ENCODE measurements around the gene TFRC.
A peak's percentile ranks its signal among the peaks of the same experiment; 100 is the strongest.
"Not testable (repeated sequence)": the region's sequence is repeated elsewhere in the genome, so short reads cannot be mapped to it uniquely, and the experiment has no call there.

The TFRC gene

DNA sequence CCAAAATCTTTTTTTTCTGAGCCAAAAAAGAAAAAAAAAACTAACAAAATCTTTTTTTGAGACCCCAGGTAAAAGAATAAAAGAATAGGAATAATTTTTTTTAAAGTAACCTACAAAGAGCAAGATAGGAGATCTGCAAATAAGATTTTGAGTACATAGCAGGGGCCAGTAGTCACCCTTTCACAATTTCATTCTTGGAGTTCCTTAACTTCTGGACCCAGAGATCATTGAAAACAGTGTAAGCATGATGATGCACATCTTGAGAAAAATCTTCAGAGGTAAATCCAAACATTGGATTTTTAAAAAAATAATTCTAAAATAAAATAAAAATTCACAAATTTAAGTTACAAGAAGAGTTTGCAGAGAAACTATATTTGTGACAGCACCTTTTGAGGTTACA, 18.8 kb downstream of the TFRC start:
- DNase-seq (ENCODE audit: low read depth), result peak; percentile 53
- no peak overlapping the region for H3K4me3 ChIP-seq (ENCODE audit: low read length)
- TF ChIP-seq, protein P1, sequence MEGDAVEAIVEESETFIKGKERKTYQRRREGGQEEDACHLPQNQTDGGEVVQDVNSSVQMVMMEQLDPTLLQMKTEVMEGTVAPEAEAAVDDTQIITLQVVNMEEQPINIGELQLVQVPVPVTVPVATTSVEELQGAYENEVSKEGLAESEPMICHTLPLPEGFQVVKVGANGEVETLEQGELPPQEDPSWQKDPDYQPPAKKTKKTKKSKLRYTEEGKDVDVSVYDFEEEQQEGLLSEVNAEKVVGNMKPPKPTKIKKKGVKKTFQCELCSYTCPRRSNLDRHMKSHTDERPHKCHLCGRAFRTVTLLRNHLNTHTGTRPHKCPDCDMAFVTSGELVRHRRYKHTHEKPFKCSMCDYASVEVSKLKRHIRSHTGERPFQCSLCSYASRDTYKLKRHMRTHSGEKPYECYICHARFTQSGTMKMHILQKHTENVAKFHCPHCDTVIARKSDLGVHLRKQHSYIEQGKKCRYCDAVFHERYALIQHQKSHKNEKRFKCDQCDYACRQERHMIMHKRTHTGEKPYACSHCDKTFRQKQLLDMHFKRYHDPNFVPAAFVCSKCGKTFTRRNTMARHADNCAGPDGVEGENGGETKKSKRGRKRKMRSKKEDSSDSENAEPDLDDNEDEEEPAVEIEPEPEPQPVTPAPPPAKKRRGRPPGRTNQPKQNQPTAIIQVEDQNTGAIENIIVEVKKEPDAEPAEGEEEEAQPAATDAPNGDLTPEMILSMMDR (conservative IDR thresholded peaks at IDR 0.05; ENCODE audit: low read length), result no peak

DNA sequence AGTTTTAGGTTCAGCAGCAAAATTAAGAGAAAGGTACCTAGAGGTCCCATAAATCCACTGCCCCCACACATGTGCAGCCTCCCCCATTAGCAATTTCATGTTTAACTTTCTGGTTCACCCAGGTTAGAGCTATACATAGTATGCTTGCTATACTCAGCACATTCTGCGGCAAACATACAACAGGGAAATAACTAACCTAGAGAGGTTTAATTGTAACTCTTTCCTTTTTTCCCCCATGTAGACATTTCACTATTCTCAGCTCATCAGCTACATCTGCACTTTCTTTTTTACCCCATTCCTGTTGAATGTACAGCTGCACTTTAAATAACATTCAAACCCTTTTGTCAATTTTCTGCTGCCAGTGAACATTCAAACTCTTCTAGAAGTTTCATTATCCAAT, 21.1 kb downstream of the TFRC start:
- DNase-seq (ENCODE audit: low read depth), result no peak
- TF ChIP-seq, protein P1 (conservative IDR thresholded peaks at IDR 0.05; ENCODE audit: low read length), result no peak
- no peak overlapping the region for H3K4me3 ChIP-seq (ENCODE audit: low read length)

DNA sequence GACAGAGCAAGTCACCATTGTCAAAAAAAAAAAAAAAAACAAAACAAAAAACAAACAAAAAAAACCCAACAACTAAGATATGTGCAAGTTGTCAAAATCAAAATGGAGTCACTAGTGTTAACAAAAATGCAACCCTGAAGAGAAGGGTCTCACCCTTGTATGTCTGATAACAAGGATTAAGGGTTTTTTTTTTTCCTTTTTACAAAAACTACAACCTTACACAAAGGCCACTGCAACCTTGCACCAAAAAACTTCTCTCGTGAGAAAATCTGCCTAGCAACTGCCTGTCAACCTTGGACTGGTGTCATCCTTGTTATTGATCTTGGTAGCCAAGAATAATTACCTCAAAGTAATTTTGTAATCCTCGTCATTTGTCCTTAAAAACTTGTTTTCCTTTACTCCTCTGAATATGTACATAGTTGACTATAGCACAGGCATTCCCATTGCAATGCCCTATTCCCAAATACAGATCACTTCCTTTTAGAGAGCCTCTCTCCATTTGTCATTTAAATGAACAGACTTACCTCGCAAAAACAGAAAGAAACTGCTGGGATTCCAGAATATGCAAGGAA, 24.0 kb downstream of the TFRC start:
- H3K4me3 ChIP-seq (ENCODE audit: low read length), result no peak overlapping the region
- no peak for DNase-seq (ENCODE audit: low read depth)
- TF ChIP-seq, protein P1 (conservative IDR thresholded peaks at IDR 0.05; ENCODE audit: low read length), result no peak

DNA sequence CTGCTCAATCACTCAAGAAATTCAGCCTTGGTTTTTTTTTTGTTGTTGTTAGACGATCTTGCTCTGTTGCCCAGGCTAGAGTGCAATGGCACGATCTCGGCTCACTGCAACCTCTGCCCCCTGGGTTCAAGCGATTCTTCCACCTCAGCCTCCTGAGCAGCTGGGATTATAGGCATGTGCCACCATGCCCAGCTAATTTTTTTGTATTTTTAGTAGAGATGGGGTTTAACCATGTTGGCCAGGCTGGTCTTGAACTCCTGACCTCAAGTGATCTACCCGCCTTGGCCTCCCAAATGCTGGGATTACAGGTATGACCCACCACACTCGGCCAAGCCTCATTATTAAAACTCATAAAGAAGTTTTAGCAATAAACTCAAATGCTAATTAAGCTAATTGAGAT, 25.5 kb downstream of the TFRC start:
- H3K4me3 ChIP-seq (ENCODE audit: low read length); DNase-seq (ENCODE audit: low read depth): not testable (repeated sequence)

DNA sequence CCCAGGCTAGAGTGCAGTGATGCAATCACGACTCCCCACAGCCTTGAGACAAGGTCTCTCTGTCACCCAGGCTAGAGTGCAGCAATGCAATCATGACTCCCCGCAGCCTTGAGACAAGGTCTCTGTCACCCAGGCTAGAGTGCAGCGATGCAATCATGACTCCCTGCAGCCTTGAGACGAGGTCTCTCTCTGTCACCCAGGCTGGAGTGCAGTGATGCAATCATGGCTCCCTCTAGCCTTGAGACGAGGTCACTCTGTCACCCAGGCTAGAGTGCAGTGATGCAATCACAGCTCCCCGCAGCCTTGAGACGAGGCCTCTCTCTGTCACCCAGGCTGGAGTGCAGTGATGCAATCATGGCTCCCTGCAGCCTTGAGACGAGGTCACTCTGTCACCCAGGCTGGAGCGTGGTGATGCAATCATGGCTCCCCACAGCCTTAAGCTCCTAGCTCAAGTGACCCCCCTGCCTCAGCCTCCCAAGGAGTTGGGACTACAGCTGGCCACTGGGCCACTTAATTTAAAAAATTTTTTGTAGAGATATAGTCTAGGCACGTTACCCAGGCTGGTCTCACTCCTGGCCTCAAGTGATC, 26.1 kb downstream of the TFRC start:
- TF ChIP-seq, protein P1 (conservative IDR thresholded peaks at IDR 0.05; ENCODE audit: low read length), result no peak
- no peak for DNase-seq (ENCODE audit: low read depth)

DNA sequence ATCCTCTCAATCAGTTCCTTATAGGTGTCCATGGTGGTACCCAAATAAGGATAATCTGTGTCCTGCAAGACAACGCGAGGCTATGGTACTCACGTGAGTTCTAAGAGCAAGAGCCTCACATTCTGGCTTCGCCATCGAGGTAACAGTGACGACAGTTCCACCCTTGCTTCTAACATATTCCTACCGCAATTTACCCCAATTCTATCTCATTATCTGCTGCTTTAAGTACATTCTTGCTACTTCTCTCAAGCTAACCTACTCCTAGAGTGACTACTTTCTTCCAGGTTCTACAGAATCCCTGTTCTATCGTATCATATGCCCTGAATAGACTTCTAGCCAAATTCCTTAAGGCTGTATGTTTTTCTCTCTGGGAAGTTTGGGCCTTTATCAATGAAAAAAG, 26.6 kb downstream of the TFRC start:
- no peak for DNase-seq (ENCODE audit: low read depth)
- H3K4me3 ChIP-seq (ENCODE audit: low read length), result no peak overlapping the region
- TF ChIP-seq, protein P1 (conservative IDR thresholded peaks at IDR 0.05; ENCODE audit: low read length), result no peak

More for the DNA sequence above, 26.1 kb downstream of the TFRC start:
- no peak overlapping the region for H3K4me3 ChIP-seq (ENCODE audit: low read length)

DNA sequence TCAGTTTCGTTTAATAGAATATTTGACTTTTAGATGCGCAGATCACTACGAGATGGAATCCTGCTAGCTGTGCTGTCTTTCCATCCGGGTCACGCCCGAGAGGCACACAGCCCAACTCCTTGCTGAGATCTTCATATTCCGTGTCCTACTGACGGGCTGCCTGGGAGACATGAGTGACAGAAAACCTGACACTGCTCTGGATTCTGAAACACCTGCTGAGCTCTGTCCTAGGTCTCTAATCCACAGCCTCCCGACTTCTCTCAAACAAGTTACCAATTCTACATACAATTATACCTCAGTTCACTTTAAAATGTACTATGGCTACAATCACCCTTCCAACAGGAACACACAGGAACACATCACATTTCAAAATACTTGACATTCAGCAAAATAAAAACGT, 27.2 kb downstream of the TFRC start:
- no peak for DNase-seq (ENCODE audit: low read depth)
- H3K4me3 ChIP-seq (ENCODE audit: low read length), result no peak overlapping the region
- TF ChIP-seq, protein P1 (conservative IDR thresholded peaks at IDR 0.05; ENCODE audit: low read length), result no peak

Measured in AG10803 (cell line).